Measurements from ENCODE around the gene SSX2IP. TPM values are rescaled to one million over a fixed set of nuclear protein-coding genes. Genes with fewer than 3 reads are reported as not detected.
A peak's percentile ranks its signal among the peaks of the same experiment; 100 is the strongest.

The SSX2IP gene
- total RNA-seq, 2 experiments from 2014 or later, result 16.8 to 18.8 TPM

DNA sequence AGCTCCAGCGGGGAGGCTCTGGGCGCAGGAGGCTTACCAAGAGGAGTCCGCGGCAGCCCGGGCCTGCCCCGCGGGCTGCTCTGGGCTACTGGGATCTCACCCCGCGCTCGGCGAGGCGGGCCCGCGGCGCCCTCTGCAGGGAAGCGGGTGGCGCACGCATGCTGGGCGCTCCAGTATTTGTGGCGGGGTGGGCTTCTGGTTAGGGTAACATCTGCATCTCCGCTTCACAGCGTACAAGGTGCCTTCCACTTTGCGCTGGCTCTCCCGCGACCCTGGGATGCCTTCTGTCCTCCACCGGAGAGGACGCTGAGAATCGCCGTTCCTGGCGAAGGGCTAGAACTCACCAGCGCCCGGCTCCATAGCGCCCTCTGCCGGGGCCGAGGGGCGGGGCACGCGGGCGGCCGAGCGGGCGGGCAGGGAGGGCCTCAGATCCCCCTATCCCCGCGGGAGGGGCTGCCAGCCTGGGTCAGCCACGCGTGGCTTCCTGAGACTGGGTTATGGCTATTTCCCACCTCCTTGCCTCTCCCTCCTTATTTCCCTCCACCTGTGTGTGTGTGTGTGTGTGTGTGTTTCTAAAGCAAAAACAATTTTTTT is 69.4 kb downstream of the SSX2IP start:
- POLR2A ChIA-PET, result interaction anchor here (1.0 to 3.1 kb wide), 6 partner anchors 47 to 477 kb away, joined by 3 to 20 read pairs (median 5); partner anchors contain the start of genes CTBS, GNG5, PRKACB and SPATA1
- Mint-ChIP-seq H3K36me3 (ENCODE audit: low read depth) (no peaks in the 10 kb centered on the region), H3K27me3 (no peaks in the 10 kb centered on the region)

DNA sequence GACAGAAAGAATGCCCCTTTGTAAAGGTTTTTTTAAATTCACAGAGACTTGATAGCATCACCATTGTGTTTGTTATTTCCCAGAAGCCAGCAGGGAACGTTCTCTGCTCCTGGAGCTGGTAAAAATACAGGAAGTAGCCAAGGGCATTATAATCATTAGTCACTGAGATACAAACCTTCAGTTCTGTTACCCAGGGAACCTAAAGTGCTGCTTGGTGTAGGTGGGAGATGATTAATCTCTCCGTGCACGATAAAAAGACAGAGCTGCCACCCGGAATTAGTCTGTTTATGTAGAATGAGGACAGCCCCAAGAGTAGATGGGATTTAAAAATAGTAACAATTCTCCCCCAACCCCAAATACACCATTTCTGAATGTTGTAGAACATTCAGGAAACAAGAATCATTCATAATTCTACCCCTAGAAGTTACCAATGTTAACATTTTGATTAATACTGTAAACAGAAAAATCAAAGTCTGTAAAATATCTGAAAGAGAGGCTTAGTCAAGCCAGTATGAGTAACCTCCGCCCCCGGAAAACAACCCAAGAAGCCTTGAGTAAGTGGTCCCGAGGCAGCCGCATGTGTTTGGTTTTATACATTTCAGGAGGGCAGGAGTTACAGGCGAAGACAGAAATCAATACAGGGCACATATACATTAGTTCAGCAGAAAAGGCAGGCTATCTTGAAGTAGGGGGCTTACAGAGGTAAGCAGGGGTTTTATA is 70.7 kb downstream of the SSX2IP start:
- POLR2A ChIA-PET, result interaction anchor here (1.0 to 3.1 kb wide), 5 partner anchors 46 to 476 kb away, joined by 3 to 20 read pairs (median 7); partner anchors contain the start of genes CTBS, GNG5, PRKACB and SPATA1
- peak overlapping the region; percentile 36 for H3K27ac Mint-ChIP-seq
- peak overlapping the region; percentile 9 for H3K4me3 Mint-ChIP-seq

More for the DNA sequence above, 69.4 kb downstream of the SSX2IP start:
- Mint-ChIP-seq H3K9me3 (no peaks in the 10 kb centered on the region), H3K4me1 (peaks cover 19% of the 10 kb centered on the region), H3K4me3 (peak overlapping the region; percentile 83), H3K27ac (peak overlapping the region; percentile 69)
- peak; percentile 85 for DNase-seq
- CTCF ChIA-PET, result interaction anchor here (0.6 to 1.9 kb wide), 40 partner anchors 8 to 482 kb away, joined by 3 to 24 read pairs (median 4); partner anchors contain the start of genes CTBS, PRKACB, RPF1 and SPATA1

GRCh38 chr1:84617349-84617748 is 72.9 kb downstream of the SSX2IP start:
- CTCF ChIA-PET, result interaction anchor here (0.8 kb wide), 1 partner anchor 305 kb away, joined by 3 read pairs; no protein-coding TSS in a partner anchor
- H3K27me3 Mint-ChIP-seq, result no peaks in the 10 kb centered on the region

More for the DNA sequence above, 70.7 kb downstream of the SSX2IP start:
- Mint-ChIP-seq H3K27me3 (no peaks in the 10 kb centered on the region), H3K36me3 (ENCODE audit: low read depth) (peaks cover under 1% of the 10 kb centered on the region), H3K9me3 (peaks cover 4% of the 10 kb centered on the region), H3K4me1 (peaks cover 19% of the 10 kb centered on the region)
- CTCF ChIA-PET, result interaction anchor here (0.8 to 1.9 kb wide), 30 partner anchors 10 to 478 kb away, joined by 3 to 24 read pairs (median 4); partner anchors contain the start of genes CTBS, PRKACB, RPF1 and SPATA1
- no peak for DNase-seq

DNA sequence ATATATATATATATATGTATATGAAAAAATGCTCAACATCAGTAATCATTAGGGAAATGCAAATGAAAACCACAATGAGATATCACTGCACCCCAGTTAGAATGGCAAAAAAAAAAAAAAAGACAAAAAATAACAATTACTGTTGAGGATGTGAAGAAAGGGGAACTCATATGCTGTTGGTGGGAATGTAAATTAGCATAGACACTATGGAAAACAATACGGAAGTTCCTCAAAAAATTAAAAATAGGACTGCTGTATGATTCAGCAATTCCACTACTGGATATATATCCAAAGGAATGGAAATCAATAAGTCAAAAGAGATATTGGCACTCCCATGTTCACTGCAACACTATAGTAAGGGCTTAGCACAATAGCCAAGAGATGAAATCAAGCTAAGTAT is 74.5 kb downstream of the SSX2IP start:
- Mint-ChIP-seq H3K4me3 (no peak overlapping the region), H3K27ac (no peak overlapping the region), H3K27me3 (no peaks in the 10 kb centered on the region), H3K36me3 (ENCODE audit: low read depth) (peaks cover 17% of the 10 kb centered on the region), H3K4me1 (peaks cover 13% of the 10 kb centered on the region), H3K9me3 (peaks cover 25% of the 10 kb centered on the region)
- ChIA-PET POLR2A (no interaction called here), CTCF (no interaction called here)
- DNase-seq, result no peak

More at GRCh38 chr1:84617349-84617748, 72.9 kb downstream of the SSX2IP start:
- POLR2A ChIA-PET, result no interaction called here
- no peak overlapping the region for H3K4me3 Mint-ChIP-seq
- no peak overlapping the region for H3K27ac Mint-ChIP-seq
- peaks cover 20% of the 10 kb centered on the region for H3K9me3 Mint-ChIP-seq
- H3K36me3 Mint-ChIP-seq (ENCODE audit: low read depth), result peaks cover 12% of the 10 kb centered on the region
- DNase-seq, result no peak
- peaks cover 17% of the 10 kb centered on the region for H3K4me1 Mint-ChIP-seq

- Mint-ChIP-seq H3K36me3 (ENCODE audit: low read depth) (peaks cover 17% of the 10 kb centered on the region), H3K4me1 (no peaks in the 10 kb centered on the region), H3K27me3 (no peaks in the 10 kb centered on the region), H3K9me3 (peaks cover 28% of the 10 kb centered on the region), H3K27ac (no peak overlapping the region), H3K4me3 (no peak overlapping the region)
- no peak for DNase-seq
- CTCF ChIA-PET, result interaction anchor here (1.1 kb wide), 1 partner anchor 11 kb away, joined by 3 read pairs; no protein-coding TSS in a partner anchor
- POLR2A ChIA-PET, result no interaction called here
Observed at GRCh38 chr1:84613887-84614286, 76.4 kb downstream of the SSX2IP start.

DNA sequence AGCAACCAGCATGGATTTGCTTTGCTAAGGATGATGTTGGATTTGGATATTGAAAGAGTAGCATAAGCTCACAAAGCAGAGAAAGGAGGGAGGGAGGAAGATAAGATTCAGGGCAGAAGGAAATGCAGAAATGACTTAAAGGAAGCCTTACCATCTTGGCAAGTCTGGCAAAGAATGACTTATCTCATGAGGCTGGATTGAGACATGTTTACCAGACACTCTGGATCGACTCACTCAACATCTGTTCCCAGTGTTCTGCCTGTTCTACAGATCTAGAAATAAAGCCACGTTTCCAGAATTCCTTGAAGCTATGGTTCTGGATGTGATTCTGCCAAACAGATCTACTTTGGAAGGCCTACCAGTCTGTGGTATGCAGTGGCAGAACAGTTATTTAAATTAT is 77.2 kb downstream of the SSX2IP start:
- Mint-ChIP-seq H3K9me3 (peaks cover 28% of the 10 kb centered on the region), H3K36me3 (ENCODE audit: low read depth) (peaks cover 17% of the 10 kb centered on the region), H3K27ac (no peak overlapping the region), H3K27me3 (no peaks in the 10 kb centered on the region), H3K4me1 (no peaks in the 10 kb centered on the region), H3K4me3 (no peak overlapping the region)
- DNase-seq, result no peak
- ChIA-PET POLR2A (no interaction called here), CTCF (interaction anchor here (1.1 kb wide), 1 partner anchor 12 kb away, joined by 3 read pairs; no protein-coding TSS in a partner anchor)

DNA sequence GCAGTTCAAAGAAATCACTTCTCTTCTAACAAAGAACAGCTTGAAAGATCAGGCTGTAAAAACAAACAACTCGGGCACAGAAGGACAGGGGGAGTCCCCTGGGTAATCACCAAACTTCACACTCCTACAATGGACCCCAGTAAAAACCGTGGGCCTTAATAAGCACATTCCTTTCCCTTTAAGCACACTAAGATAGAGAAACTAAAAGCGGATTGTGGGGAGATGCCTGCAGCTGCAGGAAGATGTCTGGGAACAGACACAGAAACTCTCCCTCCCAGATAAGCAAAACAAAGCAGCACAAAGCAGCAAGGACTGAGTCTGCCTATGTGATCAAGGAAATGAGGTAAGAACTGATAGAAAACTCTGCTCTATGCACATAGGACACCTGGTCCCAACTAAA is 78.5 kb downstream of the SSX2IP start:
- CTCF ChIA-PET, result no interaction called here
- Mint-ChIP-seq H3K4me1 (no peaks in the 10 kb centered on the region), H3K9me3 (peaks cover 30% of the 10 kb centered on the region), H3K36me3 (ENCODE audit: low read depth) (peaks cover 17% of the 10 kb centered on the region), H3K27me3 (no peaks in the 10 kb centered on the region), H3K4me3 (no peak overlapping the region), H3K27ac (no peak overlapping the region)
- POLR2A ChIA-PET, result no interaction called here
- no peak for DNase-seq

DNA sequence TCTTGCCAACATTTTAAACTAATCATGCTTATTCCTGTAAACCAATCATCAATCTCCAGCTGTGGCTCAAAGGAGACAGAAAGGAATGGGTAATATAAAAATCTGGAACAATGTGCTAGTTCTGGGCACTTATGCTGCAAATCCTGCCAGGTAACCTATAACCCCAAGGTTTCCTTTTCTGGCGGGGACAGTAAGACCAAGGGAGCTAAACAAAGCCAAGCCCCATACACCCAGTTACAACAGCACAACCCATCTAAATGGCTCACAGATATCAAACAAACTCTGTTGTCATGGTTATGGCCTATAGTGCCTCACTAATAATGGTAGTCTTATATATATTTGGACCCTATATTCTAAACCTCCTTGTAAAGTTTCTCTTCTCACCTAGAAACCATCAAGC is 79.2 kb downstream of the SSX2IP start:
- Mint-ChIP-seq H3K27ac (no peak overlapping the region), H3K4me3 (no peak overlapping the region), H3K27me3 (peaks cover 3% of the 10 kb centered on the region), H3K36me3 (ENCODE audit: low read depth) (peaks cover 19% of the 10 kb centered on the region), H3K9me3 (peaks cover 36% of the 10 kb centered on the region), H3K4me1 (no peaks in the 10 kb centered on the region)
- DNase-seq, result no peak
- CTCF ChIA-PET, result interaction anchor here (1.2 kb wide), 1 partner anchor 9 kb away, joined by 3 read pairs; no protein-coding TSS in a partner anchor
- POLR2A ChIA-PET, result no interaction called here

- H3K27me3 Mint-ChIP-seq, result peaks cover 3% of the 10 kb centered on the region
- ChIA-PET CTCF (interaction anchor here (1.1 kb wide), 2 partner anchors 13 to 15 kb away, joined by 3 to 4 read pairs; no protein-coding TSS in a partner anchor), POLR2A (no interaction called here)
- no peak for DNase-seq
- H3K9me3 Mint-ChIP-seq, result peaks cover 44% of the 10 kb centered on the region
- H3K27ac Mint-ChIP-seq, result no peak overlapping the region
- H3K4me1 Mint-ChIP-seq, result no peaks in the 10 kb centered on the region
- H3K4me3 Mint-ChIP-seq, result no peak overlapping the region
- H3K36me3 Mint-ChIP-seq (ENCODE audit: low read depth), result peaks cover 23% of the 10 kb centered on the region
Observed at GRCh38 chr1:84606977-84607376, 83.3 kb downstream of the SSX2IP start.

DNA sequence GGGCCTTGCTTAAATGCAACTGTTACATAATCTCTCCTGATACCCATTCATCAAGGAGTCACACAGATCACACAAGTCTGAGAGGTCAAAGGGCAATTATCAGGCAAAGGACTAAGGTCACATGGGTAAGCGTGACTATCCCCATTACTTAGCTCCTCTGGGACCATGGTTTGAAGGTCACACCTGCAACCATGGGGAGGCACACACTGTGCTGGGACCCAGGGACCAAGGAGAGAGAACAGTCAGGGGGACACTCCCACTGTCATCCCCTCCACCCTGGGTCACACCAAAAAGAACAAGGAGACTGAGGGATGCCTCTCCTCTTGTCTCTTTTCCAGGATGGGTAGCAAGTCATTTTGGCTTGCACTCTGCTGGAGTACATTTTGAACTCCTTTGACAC is 85.1 kb downstream of the SSX2IP start:
- H3K4me3 Mint-ChIP-seq, result no peak overlapping the region
- POLR2A ChIA-PET, result interaction anchor here (1.6 kb wide), 1 partner anchor 31 kb away, joined by 5 read pairs; the partner anchor contains the start of gene CTBS
- DNase-seq, result no peak
- no peak overlapping the region for H3K27ac Mint-ChIP-seq
- peaks cover 4% of the 10 kb centered on the region for H3K4me1 Mint-ChIP-seq
- H3K27me3 Mint-ChIP-seq, result peaks cover 3% of the 10 kb centered on the region
- CTCF ChIA-PET, result no interaction called here
- peaks cover 38% of the 10 kb centered on the region for H3K9me3 Mint-ChIP-seq
- peaks cover 19% of the 10 kb centered on the region for H3K36me3 Mint-ChIP-seq (ENCODE audit: low read depth)

- peaks cover 13% of the 10 kb centered on the region for H3K4me1 Mint-ChIP-seq
- POLR2A ChIA-PET, result interaction anchor here (1.9 kb wide), 1 partner anchor 30 kb away, joined by 4 read pairs; the partner anchor contains the start of gene CTBS
- no peak overlapping the region for H3K27ac Mint-ChIP-seq
- peaks cover 19% of the 10 kb centered on the region for H3K36me3 Mint-ChIP-seq (ENCODE audit: low read depth)
- CTCF ChIA-PET, result no interaction called here
- H3K27me3 Mint-ChIP-seq, result peaks cover 3% of the 10 kb centered on the region
- H3K4me3 Mint-ChIP-seq, result no peak overlapping the region
- H3K9me3 Mint-ChIP-seq, result peaks cover 38% of the 10 kb centered on the region
- no peak for DNase-seq
Observed at GRCh38 chr1:84603941-84604830, 86.1 kb downstream of the SSX2IP start.

- Mint-ChIP-seq H3K4me1 (peaks cover 22% of the 10 kb centered on the region), H3K9me3 (peaks cover 36% of the 10 kb centered on the region), H3K27ac (no peak overlapping the region), H3K36me3 (ENCODE audit: low read depth) (peaks cover 19% of the 10 kb centered on the region), H3K27me3 (peaks cover 3% of the 10 kb centered on the region), H3K4me3 (no peak overlapping the region)
- DNase-seq, result no peak
- ChIA-PET CTCF (interaction anchor here (1.3 kb wide), 1 partner anchor 161 kb away, joined by 3 read pairs; no protein-coding TSS in a partner anchor), POLR2A (interaction anchor here (1.9 kb wide), 1 partner anchor 29 kb away, joined by 4 read pairs; the partner anchor contains the start of gene CTBS)
Observed at GRCh38 chr1:84603223-84603622, 87.0 kb downstream of the SSX2IP start.

Measured in activated CD4-positive, alpha-beta memory T cell treated with anti-CD3 and anti-CD28 coated beads, Interleukin-2, amount 10 ng/mL, durations not matched to agents 7 days and 5 days (primary cell).